Activated CD8-positive, alpha-beta memory T cell treated with anti-CD3 and anti-CD28 coated beads, Interleukin-2, amount 50 U/mL, for 1 hour (primary cell): Measurements from ENCODE around the gene ERG.

Experiments used
- DNase-seq: peaks from one replicate; pipeline ENCODE4 v3.0.0-alpha.2; 2020; ENCODE audit errors: extremely low read depth

ERG gene, protein sequence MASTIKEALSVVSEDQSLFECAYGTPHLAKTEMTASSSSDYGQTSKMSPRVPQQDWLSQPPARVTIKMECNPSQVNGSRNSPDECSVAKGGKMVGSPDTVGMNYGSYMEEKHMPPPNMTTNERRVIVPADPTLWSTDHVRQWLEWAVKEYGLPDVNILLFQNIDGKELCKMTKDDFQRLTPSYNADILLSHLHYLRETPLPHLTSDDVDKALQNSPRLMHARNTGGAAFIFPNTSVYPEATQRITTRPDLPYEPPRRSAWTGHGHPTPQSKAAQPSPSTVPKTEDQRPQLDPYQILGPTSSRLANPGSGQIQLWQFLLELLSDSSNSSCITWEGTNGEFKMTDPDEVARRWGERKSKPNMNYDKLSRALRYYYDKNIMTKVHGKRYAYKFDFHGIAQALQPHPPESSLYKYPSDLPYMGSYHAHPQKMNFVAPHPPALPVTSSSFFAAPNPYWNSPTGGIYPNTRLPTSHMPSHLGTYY

DNA sequence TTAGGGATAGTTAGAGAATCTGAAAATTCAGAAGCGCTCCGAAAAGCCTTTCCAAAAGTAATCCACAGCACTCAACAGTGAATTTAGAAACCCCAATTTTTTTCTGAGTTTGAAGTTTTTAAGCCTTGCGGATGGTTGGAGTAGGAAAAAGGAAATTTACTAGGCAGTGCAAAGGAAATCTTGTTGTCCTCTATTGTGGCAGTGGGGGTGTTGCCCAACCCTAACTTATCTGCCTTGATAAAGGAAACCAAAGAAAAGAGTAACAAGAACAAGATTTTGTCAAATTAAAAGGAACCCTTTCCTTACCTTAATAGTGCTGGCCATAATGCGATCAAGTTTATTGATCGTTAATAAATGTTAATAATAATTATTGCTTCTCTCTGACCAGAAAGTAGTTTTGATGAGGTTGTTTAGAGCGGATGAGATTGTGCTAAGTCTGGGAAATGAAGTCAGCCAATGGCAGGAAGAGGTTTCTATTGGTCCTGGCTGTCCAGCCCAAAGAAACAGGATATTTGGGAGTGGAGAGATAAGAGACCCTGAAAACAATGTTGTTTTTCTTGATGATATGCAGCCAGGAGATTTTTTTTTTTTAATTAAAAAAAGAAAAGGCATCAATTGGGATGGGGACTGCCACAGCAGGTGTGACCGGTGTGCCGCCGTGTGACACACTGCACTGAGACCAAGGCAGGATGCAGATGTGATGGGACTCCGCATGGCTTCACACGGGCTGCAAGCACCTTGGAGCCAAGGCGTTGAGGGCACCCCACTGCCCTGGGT lies at the start of gene ERG:
Gene ERG, minus strand, starts transcription at position 421 of the 777 bp plus-strand sequence. Its CDS starts 97 bp downstream, at position 324.
- no peak for DNase-seq

DNA sequence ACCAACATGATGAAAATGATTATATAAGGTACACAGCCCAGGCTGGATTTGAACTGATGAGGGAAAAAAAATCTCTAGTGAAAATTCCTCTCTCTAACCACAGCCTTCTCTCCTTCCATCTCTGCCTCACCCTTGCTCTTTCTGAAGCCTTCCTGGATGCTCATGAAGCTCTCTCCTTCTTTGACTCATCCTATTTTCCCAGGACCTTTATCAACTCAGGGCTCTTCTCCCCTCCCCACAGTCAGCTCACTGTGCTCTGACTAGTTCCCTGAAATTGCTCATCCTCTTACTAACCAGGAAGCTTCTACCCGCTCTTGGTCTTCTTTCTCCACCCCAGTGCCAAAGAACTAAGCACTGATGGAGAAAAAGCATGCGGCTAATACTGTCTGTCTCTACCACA lies 46.4 kb upstream of the ERG start:
- no peak for DNase-seq

DNA sequence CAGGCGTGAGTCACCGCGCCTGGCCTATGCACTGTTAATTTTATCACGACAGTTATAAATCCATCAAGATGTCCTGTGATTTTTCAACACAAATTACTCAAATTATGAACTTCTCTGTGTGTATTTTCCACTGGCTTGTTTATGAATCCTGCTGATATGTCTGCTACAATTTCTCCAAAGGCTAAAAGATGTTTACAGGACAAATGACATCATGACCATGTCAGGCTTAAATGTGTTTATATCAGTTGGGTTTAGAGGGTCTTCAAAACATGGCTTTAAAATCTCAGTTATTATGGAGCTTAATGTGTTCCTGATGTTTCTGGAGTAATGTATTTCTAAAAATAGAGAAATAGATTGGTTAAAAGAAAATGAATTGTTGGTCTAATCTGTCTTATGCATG lies 44.0 kb upstream of the ERG start:
- DNase-seq, result no peak

DNA sequence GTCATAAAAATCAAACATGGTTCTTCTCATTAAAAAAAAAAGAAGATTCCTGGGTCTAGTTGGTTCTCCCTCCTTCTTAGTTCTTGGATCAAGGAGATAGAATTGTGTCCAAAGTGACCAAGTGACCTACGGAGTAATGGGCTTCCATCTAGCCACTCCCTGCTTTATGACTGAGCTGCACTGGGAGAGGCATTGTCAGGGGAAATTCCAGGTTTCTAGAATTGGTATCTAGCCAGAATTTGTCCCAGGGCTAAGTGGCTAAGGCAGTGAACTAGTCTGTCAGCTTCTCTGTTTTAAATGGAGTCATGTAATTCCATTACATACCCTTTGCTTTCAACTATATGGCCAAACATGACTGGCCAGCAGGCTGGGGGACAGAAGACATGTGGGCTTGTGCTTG lies 40.1 kb upstream of the ERG start:
- DNase-seq, result no peak

DNA sequence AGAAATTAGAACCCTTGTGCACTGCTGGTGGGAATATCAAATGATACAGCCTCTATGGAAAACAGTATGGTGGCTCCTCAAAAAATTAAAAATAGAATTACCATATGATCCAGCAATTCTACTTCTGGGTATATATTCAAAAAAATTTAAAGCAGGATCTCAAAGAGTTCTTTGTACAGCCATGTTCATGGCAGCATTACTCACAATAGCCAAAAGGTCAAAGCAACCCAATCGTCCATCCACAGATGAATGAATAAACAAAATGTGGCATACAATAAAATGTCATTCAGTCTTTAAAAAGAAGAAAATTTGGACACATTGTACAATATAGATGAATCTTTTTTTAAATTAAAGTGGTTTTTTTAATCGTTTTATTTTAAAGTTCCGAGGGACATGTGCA lies 36.3 kb upstream of the ERG start:
- DNase-seq, result no peak

DNA sequence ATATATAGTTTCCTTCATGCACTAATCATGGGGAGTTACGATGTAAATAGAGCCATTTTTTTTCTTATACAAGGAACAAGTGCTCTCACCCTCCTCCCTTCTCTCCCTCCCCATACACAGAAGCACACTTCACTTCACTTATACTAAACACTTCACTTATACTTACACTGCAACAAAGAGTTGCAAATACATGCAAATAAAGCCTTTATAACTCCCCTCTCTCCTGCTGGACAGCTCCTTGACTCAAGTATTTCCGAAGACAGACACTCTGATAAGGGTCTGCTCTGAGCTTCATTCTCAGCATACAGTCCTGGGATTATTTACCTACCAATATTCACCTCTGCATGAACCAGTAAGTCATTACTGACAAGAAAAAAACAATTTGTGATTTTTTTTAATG lies 35.6 kb upstream of the ERG start:
- DNase-seq, result no peak

DNA sequence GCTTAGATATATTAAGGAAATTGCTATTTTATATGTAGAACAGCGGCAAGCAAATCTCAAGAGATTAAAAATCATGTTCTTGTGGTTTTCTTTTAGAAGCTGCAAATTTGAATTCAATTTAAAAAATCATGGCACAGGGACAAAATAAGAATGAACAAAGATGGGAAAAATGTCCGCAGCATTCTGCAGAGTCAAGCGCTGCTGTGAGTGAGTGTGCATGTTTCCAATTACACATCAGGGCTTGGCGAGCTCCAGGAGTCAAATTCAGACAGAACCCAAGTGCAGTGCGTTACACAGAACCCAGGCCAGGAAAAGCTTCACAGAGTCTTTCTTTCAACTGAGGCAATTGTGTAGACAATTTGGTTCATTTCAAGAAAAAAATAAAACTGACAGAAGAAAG lies 33.3 kb upstream of the ERG start:
- no peak for DNase-seq

DNA sequence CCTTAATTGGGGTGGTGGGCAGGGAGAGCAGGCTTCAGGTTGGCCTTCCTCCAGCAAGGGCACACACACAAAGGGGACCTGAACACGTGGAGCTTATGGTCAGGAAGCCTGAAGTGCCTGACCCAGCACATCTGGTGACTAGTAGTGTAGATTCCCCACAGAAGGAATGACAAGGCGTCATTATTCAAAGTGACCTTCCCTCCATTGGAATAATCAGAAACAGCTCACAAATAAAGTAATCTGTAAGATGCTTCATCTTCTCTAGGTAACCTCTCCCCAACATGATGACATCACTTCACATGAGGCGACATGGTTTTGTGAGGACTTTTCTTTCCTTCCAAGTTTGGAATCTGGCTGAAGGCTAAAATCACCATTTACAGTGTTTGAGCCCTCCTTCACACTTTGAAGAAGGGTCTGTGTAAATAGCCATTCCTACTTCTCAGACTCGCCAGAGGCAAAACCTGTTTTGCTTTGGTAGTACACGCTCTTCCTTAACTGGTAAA lies 32.8 kb upstream of the ERG start:
- no peak for DNase-seq

DNA sequence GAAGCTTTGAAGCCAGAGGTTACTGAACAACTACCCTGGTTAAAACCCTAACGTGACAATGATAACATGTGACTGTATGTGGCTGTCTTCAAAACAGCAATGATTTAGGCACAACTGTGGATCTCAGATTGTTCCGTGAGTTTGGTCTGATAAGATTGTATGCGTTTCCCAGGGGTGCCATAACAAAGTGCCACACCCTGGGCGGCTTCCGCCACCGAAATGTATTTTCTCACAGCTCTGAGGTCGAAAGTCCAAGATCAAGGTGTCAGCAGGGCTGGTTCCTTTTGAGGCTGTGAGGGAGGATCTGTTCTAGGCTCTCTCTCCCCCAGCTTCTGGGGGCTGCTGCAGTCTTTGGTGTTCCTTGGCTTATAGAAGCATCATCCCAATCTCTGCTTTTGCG lies 29.5 kb upstream of the ERG start:
- no peak for DNase-seq

DNA sequence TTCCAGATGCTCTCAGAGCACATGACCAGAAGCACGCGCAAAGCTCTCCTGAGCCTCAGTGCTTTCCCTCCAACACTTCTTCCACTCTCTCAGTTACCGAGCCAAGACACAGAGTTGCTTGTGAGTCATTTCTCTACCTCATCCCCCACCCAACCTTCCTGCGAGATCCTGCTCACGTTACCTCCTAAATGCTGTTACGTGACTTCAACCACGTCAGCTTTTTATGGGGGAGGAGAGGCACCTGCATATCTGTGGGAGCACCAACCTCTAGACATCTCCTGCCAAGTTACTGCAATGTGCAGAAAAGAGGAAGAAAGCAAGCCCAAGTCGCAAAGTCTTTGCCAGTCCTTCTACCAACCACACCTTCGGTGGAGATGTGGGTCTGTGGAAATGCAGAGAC lies 27.2 kb upstream of the ERG start:
- DNase-seq, result no peak

DNA sequence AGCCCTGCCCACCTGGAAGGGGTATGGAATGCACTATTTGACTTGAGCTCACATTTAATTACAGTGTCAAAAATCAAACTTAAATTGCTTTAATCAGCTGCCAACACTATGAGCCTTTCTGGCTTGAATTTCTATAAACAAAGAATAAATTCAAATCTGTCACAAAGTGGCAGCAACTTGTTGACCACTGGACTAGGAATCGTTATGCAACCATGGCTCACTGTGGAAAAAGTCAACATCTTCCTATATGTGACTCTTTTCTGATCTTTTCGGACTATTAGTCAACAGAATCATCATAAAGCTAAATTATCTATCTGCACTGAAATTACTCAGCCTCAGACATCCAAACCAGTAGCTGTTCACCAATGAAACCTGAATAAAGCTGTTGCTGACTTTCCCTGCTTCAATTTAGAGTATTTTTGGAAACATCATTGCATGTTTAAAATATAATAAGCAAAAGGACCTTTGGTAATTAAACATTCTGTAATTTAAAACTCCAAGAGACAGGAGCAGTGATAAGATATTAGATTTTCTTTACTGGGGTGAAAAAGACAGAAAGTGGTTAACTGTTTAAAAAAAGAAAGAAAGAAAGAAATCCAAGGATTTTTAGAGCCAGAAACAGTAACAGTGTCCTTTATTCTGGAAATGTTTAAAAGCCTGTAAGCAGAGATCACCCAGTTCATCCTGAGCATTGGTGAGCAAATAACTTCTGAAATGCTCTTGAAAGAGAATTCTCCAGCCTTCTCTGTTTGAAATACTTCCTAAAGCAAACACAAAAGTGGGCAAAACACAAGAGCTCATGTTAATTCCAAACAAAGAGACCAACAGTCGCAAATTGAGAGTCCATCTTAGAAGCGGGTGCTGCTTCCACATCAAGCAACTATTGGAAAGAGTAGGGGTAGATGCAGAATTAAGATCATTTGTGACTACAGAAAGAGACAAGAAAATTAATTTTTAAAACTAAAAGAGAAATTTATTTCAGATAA lies 26.2 kb upstream of the ERG start:
- DNase-seq, result no peak

DNA sequence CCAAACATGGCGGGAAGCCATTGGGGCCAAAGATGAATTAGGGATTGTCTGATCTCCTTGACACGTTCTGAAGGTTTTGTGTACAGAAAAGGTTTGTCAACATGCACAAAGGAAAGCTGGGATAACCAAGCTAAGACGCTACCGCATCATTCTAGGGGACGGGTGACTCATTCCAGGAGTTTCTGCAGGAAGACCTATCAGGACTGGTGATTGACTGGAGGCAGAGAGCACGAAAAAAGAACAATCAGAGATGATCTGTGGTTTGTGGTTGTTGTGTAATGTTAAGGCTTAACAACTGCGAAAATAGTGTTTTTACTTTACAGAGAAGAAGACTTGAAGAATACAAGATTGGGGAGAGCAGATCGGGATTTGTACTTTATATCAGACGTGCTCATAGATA lies 22.2 kb upstream of the ERG start:
- no peak for DNase-seq

DNA sequence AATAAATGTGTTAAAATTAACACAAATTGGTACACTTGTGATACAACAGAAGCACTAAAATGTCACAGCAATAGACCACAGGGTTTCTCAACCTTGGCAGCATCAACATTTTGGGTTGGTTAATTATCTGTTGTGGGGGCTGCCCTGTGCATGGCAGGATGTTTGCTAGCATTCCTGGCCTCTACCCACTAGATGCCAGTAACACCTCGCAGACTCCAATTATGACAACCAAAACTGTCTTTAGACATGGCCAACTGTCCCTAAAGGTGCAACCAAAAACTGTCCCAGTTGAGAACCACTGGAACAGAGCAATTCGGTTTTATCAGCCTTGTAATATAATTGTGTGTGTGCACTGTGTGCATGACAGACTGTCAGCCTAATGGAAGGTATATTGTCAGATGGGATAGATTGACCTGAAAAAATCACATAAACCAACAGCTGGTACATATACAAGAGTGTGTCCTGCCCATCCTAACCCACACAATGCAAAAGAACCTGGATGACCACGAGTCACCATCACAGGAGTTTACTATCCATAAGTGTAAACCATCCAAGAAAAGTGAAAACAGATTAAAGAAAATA lies 13.5 kb upstream of the ERG start:
- DNase-seq, result no peak

DNA sequence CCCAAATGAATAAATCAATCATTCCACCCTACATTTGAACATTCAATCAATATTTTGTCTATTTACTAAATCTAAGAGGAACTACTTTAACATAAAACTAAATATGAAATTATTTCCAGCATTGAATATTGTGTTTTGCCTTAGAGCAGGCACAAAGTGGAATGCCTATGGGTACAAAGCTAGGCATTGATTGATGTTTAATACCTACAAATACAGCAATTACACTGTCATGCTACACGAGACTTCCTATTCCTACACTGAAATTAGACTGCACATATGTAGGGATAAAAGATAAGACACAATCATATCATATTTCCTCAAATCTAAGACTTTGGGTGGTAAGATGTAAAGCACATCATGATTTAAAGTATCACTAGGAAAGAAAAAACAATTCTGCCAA lies 12.9 kb upstream of the ERG start:
- DNase-seq, result no peak

DNA sequence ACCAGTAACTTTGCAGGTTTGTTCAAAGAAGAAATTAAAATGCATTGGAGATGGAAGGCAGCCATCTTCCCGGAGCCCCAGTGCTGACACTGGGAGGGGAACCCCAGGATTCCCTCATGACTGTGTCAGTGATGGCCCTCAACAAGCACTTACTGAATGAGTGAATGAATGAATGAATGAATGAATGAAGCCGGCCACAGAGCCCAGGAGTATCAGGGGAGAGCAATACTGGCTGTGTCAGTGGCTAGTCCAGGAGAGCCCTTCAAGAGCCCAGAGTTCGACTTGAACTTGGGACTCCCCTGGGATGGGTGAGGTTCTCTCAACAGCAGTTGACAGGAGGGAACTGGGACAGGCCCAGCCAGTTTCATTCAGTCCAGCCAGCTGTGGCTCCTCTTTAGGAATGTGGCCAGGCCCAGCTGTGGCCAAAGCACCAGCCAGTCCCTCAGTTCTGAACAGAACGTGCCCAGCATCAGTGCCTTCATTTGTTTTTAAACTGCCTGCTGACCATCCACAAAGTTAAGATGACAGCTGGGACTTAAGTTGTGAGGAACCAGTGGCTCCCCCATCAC lies 9.2 kb upstream of the ERG start:
- no peak for DNase-seq

DNA sequence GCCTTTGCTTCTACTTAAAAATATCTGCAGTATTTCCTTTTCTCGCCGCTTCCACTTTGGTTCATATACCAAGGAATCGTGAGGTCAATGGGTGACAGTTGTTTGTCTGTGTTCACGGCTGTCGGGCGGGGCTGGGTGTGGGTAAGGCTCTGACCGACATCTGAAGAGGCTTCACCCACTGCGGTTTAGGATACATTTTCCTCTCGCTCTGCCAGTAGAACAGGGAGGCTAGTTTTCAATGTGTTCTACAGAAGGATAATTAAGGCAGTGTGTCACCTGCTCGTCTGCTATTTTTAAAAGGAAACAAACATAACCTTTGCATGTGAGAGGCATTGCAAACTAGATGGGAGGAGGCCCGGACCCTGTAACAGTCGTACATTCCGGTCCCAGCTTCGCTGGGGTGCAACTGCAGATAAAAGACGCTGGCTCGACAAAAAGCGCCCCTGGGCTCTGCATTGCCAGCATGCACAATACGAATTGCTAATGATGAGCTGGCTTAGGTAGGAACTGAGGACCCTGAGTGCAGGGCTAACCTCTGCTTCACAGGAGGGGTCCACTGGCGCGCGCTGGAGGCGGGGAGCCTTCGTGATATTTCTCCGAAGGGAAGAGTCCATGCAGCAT lies 8.5 kb upstream of the ERG start:
- DNase-seq, result no peak

DNA sequence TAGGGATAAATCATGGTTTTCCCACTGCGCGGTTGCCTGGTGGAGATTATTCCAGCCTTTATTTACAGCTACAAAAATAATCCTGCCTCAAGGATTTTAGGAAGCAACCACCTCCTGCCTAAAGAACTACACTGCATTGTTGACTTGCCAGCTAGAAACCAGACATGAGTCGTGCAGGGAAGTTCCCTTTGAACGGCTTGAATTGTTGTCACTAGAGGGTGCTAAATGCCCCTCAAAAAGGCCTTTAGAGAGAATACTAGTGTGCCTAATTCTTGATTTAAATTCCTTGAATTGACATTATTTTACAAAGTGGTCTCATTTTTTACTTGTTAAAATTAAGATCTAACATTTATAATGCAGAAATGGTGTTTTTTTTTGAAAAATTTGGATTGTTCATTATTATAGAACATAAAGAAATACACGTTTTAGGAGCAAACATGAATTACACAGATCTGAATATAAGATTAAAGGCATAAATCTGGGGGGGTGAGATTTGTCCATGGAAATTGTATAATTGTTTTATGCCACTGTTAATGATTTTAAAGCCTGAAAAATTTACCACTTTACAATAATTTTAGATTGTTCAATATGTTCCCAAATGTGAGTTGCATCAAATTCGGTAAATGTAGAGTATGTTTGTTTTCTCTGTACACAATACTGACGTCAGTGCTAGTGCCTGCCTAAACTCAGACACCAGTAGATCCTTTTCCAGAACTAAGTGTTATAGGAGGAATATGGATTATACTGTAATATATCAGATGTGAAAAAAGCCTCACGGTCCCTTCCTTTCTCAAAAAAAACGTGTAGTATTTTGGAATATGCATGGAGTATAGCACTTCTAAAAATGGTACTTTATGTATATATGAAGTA lies 7.6 kb upstream of the ERG start:
- DNase-seq, result no peak

DNA sequence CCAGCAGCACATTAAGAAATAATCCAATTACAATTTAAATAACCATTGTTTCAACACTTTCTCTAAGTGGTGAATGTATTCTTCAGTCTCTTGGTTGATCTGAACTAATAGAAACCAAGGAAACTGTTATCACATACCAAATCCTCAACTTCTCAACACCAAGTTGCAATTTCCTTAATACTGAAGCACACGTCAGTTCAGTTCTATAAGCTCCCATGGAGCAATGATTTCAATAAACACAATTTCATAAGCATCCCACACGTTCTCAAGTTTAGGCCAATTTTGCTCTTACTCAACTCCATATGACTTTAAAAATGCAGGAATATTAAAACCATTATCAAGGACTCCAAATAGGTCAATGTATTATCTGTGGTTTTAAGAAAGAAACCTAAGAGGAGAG lies 5.8 kb upstream of the ERG start:
- DNase-seq, result no peak

DNA sequence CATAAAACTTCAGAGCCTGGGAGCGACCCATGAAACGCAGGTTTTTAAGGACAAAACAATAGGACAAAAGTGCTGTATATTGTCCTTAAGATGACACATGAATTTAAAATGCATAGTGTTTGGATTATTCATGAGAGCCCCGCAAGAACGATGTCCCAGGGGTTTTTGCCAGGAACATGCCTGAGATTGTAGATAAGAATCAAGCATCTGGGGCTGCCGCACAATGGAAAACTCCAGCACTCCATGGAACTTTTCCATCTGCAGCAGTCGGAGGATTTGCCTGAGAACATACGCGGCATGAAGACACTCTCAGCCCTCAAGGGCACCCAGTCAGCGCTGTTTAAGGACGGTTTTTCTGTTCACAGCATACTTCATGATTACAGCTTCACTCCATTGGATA lies 5.3 kb upstream of the ERG start:
- DNase-seq, result no peak

DNA sequence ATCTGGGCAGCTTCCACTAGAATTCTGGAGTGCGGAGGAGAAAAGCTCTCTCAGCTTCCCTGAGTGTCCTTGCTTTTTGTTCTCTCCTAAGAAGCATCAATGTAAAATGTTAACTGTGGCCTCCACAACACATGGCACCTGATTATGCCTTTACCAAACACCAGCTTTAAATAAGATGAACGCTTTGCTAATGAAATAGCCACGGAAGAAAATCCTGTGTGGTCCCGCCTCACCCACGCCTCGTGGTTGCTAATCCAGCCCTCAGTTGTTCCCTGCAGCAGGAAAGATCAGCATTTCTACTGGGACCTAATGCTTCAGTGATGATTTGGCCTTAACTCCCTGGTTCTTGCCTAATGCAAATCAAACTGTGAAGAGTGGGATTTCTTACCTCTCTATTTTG lies 1.8 kb upstream of the ERG start:
- DNase-seq, result no peak
